GM12801 (cell line): ENCODE results near the gene RBP3.

ENCODE experiments used
- CTCF ChIP-seq: IDR thresholded peaks from one replicate; pipeline ENCODE4 v1.5.1; 2011; ENCODE audit warnings: control low read depth; ENCODE audit not compliant: insufficient read length; ENCODE audit errors: extremely low read depth

Gene RBP3

GRCh38 chr10:47331954-47332353 lies 16.2 kb upstream of the RBP3 start:
- no peak for TF ChIP-seq CTCF

GRCh38 chr10:47332371-47332770 lies 15.8 kb upstream of the RBP3 start:
- TF ChIP-seq CTCF = no peak

- no peak for TF ChIP-seq CTCF
These were observed 15.2 kb upstream of the RBP3 start for GRCh38 chr10:47332946-47333345.

GRCh38 chr10:47333532-47333931 lies 14.6 kb upstream of the RBP3 start:
- TF ChIP-seq CTCF = no peak

GRCh38 chr10:47334466-47335295 lies 13.5 kb upstream of the RBP3 start:
- TF ChIP-seq CTCF = no peak

GRCh38 chr10:47335906-47336305 lies 12.3 kb upstream of the RBP3 start:
- TF ChIP-seq CTCF = no peak

GRCh38 chr10:47336387-47337134 lies 11.6 kb upstream of the RBP3 start:
- no peak for TF ChIP-seq CTCF
